PC-3 (cell line): ENCODE results near the gene NEU1. TPM values are rescaled to one million over a fixed set of nuclear protein-coding genes. Genes with fewer than 3 reads are reported as not detected.

Experiments
- ATAC-seq: fragments of 200-7000 bp; cut with Tn5 transposase; 2 replicates; pipeline ENCODE4 v1.9.1; 2020; ENCODE audit warnings: mild to moderate bottlenecking, moderate library complexity
- BruUV-seq: library from RNA; stranded (reverse); fragments of 400-500 nt; replicated peaks from 2 replicates; lab custom pipeline; 2021; lab: Mats Ljungman, UMichigan
- CTCF ChIA-PET: fragments of 300-600 bp; sonication (Branson Sonifier 250); formaldehyde crosslinking; loops from one replicate; lab custom pipeline; 2022; ENCODE audit warnings: antibody characterized with exemption; lab: Charles Lee
- POLR2A ChIA-PET: fragments of 300-600 bp; sonication (Branson Sonifier 250); formaldehyde crosslinking; loops from one replicate; lab custom pipeline; 2022; ENCODE audit warnings: antibody characterized with exemption; ENCODE audit not compliant: unreplicated experiment; lab: Charles Lee
- DNase-seq: peaks from one replicate; pipeline ENCODE4 v3.0.0-alpha.2; 2015
- H2AFZ ChIP-seq: fragments of 300-600 bp; sonication (generic); 2 replicates; pipeline ENCODE4 v1.6.0; 2016; ENCODE audit warnings: antibody characterized with exemption, low read length
- H3F3A ChIP-seq: fragments of 300-600 bp; sonication (generic); one replicate; pipeline ENCODE4 v1.6.0; 2017; ENCODE audit warnings: antibody characterized with exemption, low read length, control low read depth, mild to moderate bottlenecking; ENCODE audit not compliant: unreplicated experiment
- H3K27ac ChIP-seq: fragments of 300-600 bp; sonication (generic); 2 replicates; pipeline ENCODE4 v1.5.1; 2016; ENCODE audit warnings: mild to moderate bottlenecking, low read length
- H3K27me3 ChIP-seq: fragments of 300-600 bp; sonication (generic); 2 replicates; pipeline ENCODE4 v1.6.1; 2016; ENCODE audit warnings: low read length, mixed read lengths
- H3K36me3 ChIP-seq: fragments of 300-600 bp; sonication (generic); 2 replicates; pipeline ENCODE4 v1.6.1; 2016; ENCODE audit warnings: low read depth, mixed run types, low read length, mixed read lengths
- H3K4me1 ChIP-seq: fragments of 300-600 bp; sonication (generic); 2 replicates; pipeline ENCODE4 v1.5.1; 2016; ENCODE audit warnings: low read length; ENCODE audit not compliant: insufficient read depth
- H3K4me2 ChIP-seq: fragments of 300-600 bp; sonication (generic); 2 replicates; pipeline ENCODE4 v1.6.0; 2016; ENCODE audit warnings: low read length
- H3K4me3 ChIP-seq: fragments of 300-600 bp; sonication (generic); 2 replicates; pipeline ENCODE4 v1.5.1; 2016; ENCODE audit warnings: mild to moderate bottlenecking, low read length, mixed read lengths
- H3K79me2 ChIP-seq: fragments of 300-600 bp; sonication (generic); 2 replicates; pipeline ENCODE4 v1.6.1; 2017; ENCODE audit warnings: low read length, mixed read lengths
- H3K9ac ChIP-seq: fragments of 300-600 bp; sonication (generic); 2 replicates; pipeline ENCODE4 v1.6.0; 2016; ENCODE audit warnings: mild to moderate bottlenecking, low read length
- H3K9me2 ChIP-seq: fragments of 300-600 bp; sonication (generic); replicated peaks from 2 replicates; pipeline ENCODE4 v1.6.1; 2016; ENCODE audit warnings: mixed run types, low read length, mixed read lengths
- H3K9me3 ChIP-seq: fragments of 300-600 bp; sonication (generic); 2 replicates; pipeline ENCODE4 v1.6.1; 2016; ENCODE audit warnings: low read length, mixed read lengths
- H4K20me1 ChIP-seq: fragments of 300-600 bp; sonication (generic); 2 replicates; pipeline ENCODE4 v1.6.1; 2016; ENCODE audit warnings: low read length, mixed read lengths
- CTCF ChIP-seq: fragments of 300-600 bp; sonication (generic); conservative IDR thresholded peaks from 2 replicates; pipeline ENCODE4 v1.5.1; 2017; ENCODE audit warnings: antibody characterized with exemption, low read depth, mild to moderate bottlenecking, low read length
- EZH2 ChIP-seq: fragments of 300-600 bp; sonication (generic); IDR thresholded peaks from one replicate; pipeline ENCODE4 v1.6.1; 2017; ENCODE audit warnings: antibody characterized with exemption, mild to moderate bottlenecking, low read length; ENCODE audit not compliant: unreplicated experiment
- EZH2phosphoT487 ChIP-seq: fragments of 300-600 bp; sonication (generic); IDR thresholded peaks from 2 replicates; pipeline ENCODE4 v1.6.1; 2018; ENCODE audit warnings: mild to moderate bottlenecking, antibody characterized with exemption, low read length, borderline replicate concordance
- intact Hi-C: fragments of 100-400 bp; cut with micrococcal nuclease; formaldehyde crosslinking; loops from 2 replicates; pipeline ENCODE4 v1.9.0; 2023
- total RNA-seq: library from RNA; depleted of rRNA; stranded (reverse); fragments of >200 nt; gene quantifications from 2 replicates; pipeline ENCODE4 v1.2.3, GENCODE V29; 2014

The NEU1 gene
- total RNA-seq, 1 experiment from 2014 or later: 31.7 TPM

- Histone ChIP-seq H3K4me1 (peaks cover 5% of the 10 kb centered on the region; the same call in 1 of the 2 replicates), H4K20me1 (no peaks in the 10 kb centered on the region), H3K27me3 (no peaks in the 10 kb centered on the region), H3K36me3 (peaks cover 7% of the 10 kb centered on the region), H3K9ac (peak overlapping the region; percentile 63), H3K9me2 (no peaks in the 10 kb centered on the region), H3F3A (no peaks in the 10 kb centered on the region), H3K27ac (no peak overlapping the region), H3K9me3 (no peaks in the 10 kb centered on the region), H2AFZ (peak overlapping the region; percentile 65), H3K4me3 (peak overlapping the region; percentile 78), H3K4me2 (peak overlapping the region; percentile 95), H3K79me2 (0 out of 2 replicates have a peak, but pooled peaks cover 5% of the 10 kb centered on the region)
- POLR2A ChIA-PET: no interaction called here
- no TSS peak for BruUV-seq
- intact Hi-C loops: loop anchor here (2.0 to 10.0 kb wide), 3 partner anchors 35 to 177 kb away; partner anchors contain the start of genes EHMT2 and LY6G5C
- no peak for DNase-seq
- ATAC-seq: no peak
- TF ChIP-seq EZH2: no peak
- no peak for TF ChIP-seq CTCF
- TF ChIP-seq EZH2phosphoT487: no peak
- CTCF ChIA-PET: no interaction called here
These were observed 690 bp downstream of the NEU1 start for GRCh38 chr6:31861919-31862343.

- ATAC-seq (no peak), DNase-seq (no peak)
- Histone ChIP-seq H3K4me3 (no peak overlapping the region), H2AFZ (no peak overlapping the region), H3K4me1 (peaks cover 5% of the 10 kb centered on the region; the same call in 1 of the 2 replicates), H3K79me2 (0 out of 2 replicates have a peak, but pooled peaks cover 5% of the 10 kb centered on the region), H3K9me3 (no peaks in the 10 kb centered on the region), H4K20me1 (no peaks in the 10 kb centered on the region), H3K4me2 (peak overlapping the region; percentile 95; the same call in 1 of the 2 replicates), H3F3A (no peaks in the 10 kb centered on the region), H3K9me2 (no peaks in the 10 kb centered on the region), H3K27ac (no peak overlapping the region), H3K9ac (no peak overlapping the region), H3K27me3 (no peaks in the 10 kb centered on the region), H3K36me3 (peaks cover 7% of the 10 kb centered on the region)
- BruUV-seq: no TSS peak
- ChIA-PET CTCF (no interaction called here), POLR2A (no interaction called here)
- intact Hi-C loops: loop anchor here (5.0 to 10.0 kb wide), 2 partner anchors 36 to 176 kb away; partner anchors contain the start of genes EHMT2 and LY6G5C
- no peak for TF ChIP-seq CTCF
- TF ChIP-seq EZH2phosphoT487: no peak
- no peak for TF ChIP-seq EZH2
These were observed 1.5 kb downstream of the NEU1 start for GRCh38 chr6:31861150-31861549.

- ChIA-PET POLR2A (no interaction called here), CTCF (no interaction called here)
- H3K4me2 ChIP-seq: no peak overlapping the region
- 0 out of 2 replicates have a peak, but pooled peaks cover 5% of the 10 kb centered on the region for H3K79me2 ChIP-seq
- H3F3A ChIP-seq: no peaks in the 10 kb centered on the region
- no peaks in the 10 kb centered on the region for H3K27me3 ChIP-seq
- H2AFZ ChIP-seq: no peak overlapping the region
- H3K9me2 ChIP-seq: no peaks in the 10 kb centered on the region
- H3K27ac ChIP-seq: no peak overlapping the region
- ATAC-seq (no peak), DNase-seq (no peak)
- H3K4me1 ChIP-seq: peaks cover 5% of the 10 kb centered on the region; the same call in 1 of the 2 replicates
- TF ChIP-seq EZH2 (no peak), CTCF (no peak), EZH2phosphoT487 (no peak)
- H3K4me3 ChIP-seq: no peak overlapping the region
- intact Hi-C loops: loop anchor here (5.0 to 10.0 kb wide), 2 partner anchors 37 to 176 kb away; partner anchors contain the start of genes EHMT2 and LY6G5C
- BruUV-seq: no TSS peak
- no peaks in the 10 kb centered on the region for H4K20me1 ChIP-seq
- H3K36me3 ChIP-seq: peaks cover 7% of the 10 kb centered on the region
- H3K9ac ChIP-seq: no peak overlapping the region
- no peaks in the 10 kb centered on the region for H3K9me3 ChIP-seq
These were observed 2.3 kb downstream of the NEU1 start for GRCh38 chr6:31860349-31860748.
